Stimulated activated naive CD8-positive, alpha-beta T cell treated with anti-CD3 and anti-CD28 coated beads, Interleukin-15, amount 100 ng/mL, for 72 hours (primary cell): ENCODE data around the gene SEPTIN14.
A peak's percentile ranks its signal among the peaks of the same experiment; 100 is the strongest.
"Not testable (repeated sequence)": the region's sequence is repeated elsewhere in the genome, so short reads cannot be mapped to it uniquely, and the experiment has no call there.

ENCODE experiments used
- ATAC-seq: fragments of 150-1000 bp; cut with Tn5 transposase; 2 replicates; pipeline ENCODE4 v1.10.0; 2021; ENCODE audit warnings: mild to moderate bottlenecking, moderate library complexity
- DNase-seq, 2 donors: peaks; one replicate each; pipeline ENCODE4 v3.0.0; 2021 to 2022
- H3K27ac Mint-ChIP-seq, 2 donors: one replicate each; pipeline ENCODE4 v1.8.0; 2022; ENCODE audit warnings: mild to moderate bottlenecking in 2 of 2, mixed read lengths in 2 of 2, moderate library complexity in 2 of 2
- H3K27me3 Mint-ChIP-seq: one replicate; pipeline ENCODE4 v1.8.0; 2022; ENCODE audit warnings: mixed read lengths
- H3K4me1 Mint-ChIP-seq: one replicate; pipeline ENCODE4 v1.8.0; 2022; ENCODE audit warnings: mild to moderate bottlenecking, mixed read lengths
- H3K4me3 Mint-ChIP-seq, 2 donors: one replicate each; pipeline ENCODE4 v1.8.0; 2022; ENCODE audit warnings: mild to moderate bottlenecking in 2 of 2, mixed read lengths in 2 of 2, moderate library complexity in 1 of 2
- H3K9me3 Mint-ChIP-seq, 2 donors: one replicate each; pipeline ENCODE4 v1.8.0; 2022; ENCODE audit warnings: mixed read lengths in 2 of 2

SEPTIN14 gene

GRCh38 chr7:55827577-55827976 lies 35.0 kb downstream of the SEPTIN14 start:
- H3K27ac Mint-ChIP-seq, result no peak overlapping the region
- H3K4me1 Mint-ChIP-seq, result no peaks in the 10 kb centered on the region
- ATAC-seq (no peak), DNase-seq (no peak)
- H3K9me3 Mint-ChIP-seq, result peaks cover 13 to 39% of the 10 kb centered on the region in 2 donors
- H3K4me3 Mint-ChIP-seq, result no peak overlapping the region
- H3K27me3 Mint-ChIP-seq, result no peaks in the 10 kb centered on the region

- H3K4me3 Mint-ChIP-seq, result no peak overlapping the region
- no peak for ATAC-seq
These were observed 43.9 kb downstream of the SEPTIN14 start for GRCh38 chr7:55818686-55819085.

GRCh38 chr7:55797260-55797659 lies 65.3 kb downstream of the SEPTIN14 start:
- not testable (repeated sequence) for H3K4me1 Mint-ChIP-seq, ATAC-seq, H3K27me3 Mint-ChIP-seq, DNase-seq, H3K4me3 Mint-ChIP-seq, H3K27ac Mint-ChIP-seq
- H3K9me3 Mint-ChIP-seq, result peaks cover 14 to 28% of the 10 kb centered on the region in 2 donors

More at GRCh38 chr7:55818686-55819085, 43.9 kb downstream of the SEPTIN14 start:
- H3K27ac Mint-ChIP-seq, result no peak overlapping the region
- no peak for DNase-seq
- H3K9me3 Mint-ChIP-seq, result peaks cover 14 to 22% of the 10 kb centered on the region in 2 donors
- H3K27me3 Mint-ChIP-seq, result peaks cover 13% of the 10 kb centered on the region
- no peaks in the 10 kb centered on the region for H3K4me1 Mint-ChIP-seq

GRCh38 chr7:55794527-55794926 lies 68.0 kb downstream of the SEPTIN14 start:
- peaks cover 8% of the 10 kb centered on the region for H3K27me3 Mint-ChIP-seq
- H3K4me3 Mint-ChIP-seq, result no peak overlapping the region
- no peak for DNase-seq
- H3K4me1 Mint-ChIP-seq, result no peaks in the 10 kb centered on the region
- peaks cover 14 to 28% of the 10 kb centered on the region in 2 donors for H3K9me3 Mint-ChIP-seq
- ATAC-seq, result no peak
- H3K27ac Mint-ChIP-seq, result no peak overlapping the region

- peaks cover 11 to 15% of the 10 kb centered on the region in 2 donors for H3K9me3 Mint-ChIP-seq
- no peak for DNase-seq
These were observed 70.5 kb downstream of the SEPTIN14 start for GRCh38 chr7:55792048-55792447.

GRCh38 chr7:55787796-55788195 lies 74.8 kb downstream of the SEPTIN14 start:
- no peak for DNase-seq
- no peaks in the 10 kb centered on the region for H3K4me1 Mint-ChIP-seq
- ATAC-seq, result no peak
- no peak overlapping the region for H3K4me3 Mint-ChIP-seq
- no peak overlapping the region for H3K27ac Mint-ChIP-seq
- no peaks in the 10 kb centered on the region for H3K9me3 Mint-ChIP-seq
- H3K27me3 Mint-ChIP-seq, result peaks cover 8% of the 10 kb centered on the region

More at GRCh38 chr7:55792048-55792447, 70.5 kb downstream of the SEPTIN14 start:
- H3K4me3 Mint-ChIP-seq, result no peak overlapping the region
- H3K27ac Mint-ChIP-seq, result no peak overlapping the region
- peaks cover 8% of the 10 kb centered on the region for H3K27me3 Mint-ChIP-seq
- no peak for ATAC-seq
- H3K4me1 Mint-ChIP-seq, result no peaks in the 10 kb centered on the region

GRCh38 chr7:55786901-55787300 lies 75.7 kb downstream of the SEPTIN14 start:
- Mint-ChIP-seq H3K9me3 (no peaks in the 10 kb centered on the region), H3K4me1 (no peaks in the 10 kb centered on the region)

GRCh38 chr7:55785444-55785843 lies 77.1 kb downstream of the SEPTIN14 start:
- not testable (repeated sequence) for DNase-seq, ATAC-seq, H3K4me3 Mint-ChIP-seq, H3K4me1 Mint-ChIP-seq, H3K27me3 Mint-ChIP-seq, H3K9me3 Mint-ChIP-seq, H3K27ac Mint-ChIP-seq

More at GRCh38 chr7:55786901-55787300, 75.7 kb downstream of the SEPTIN14 start:
- no peak overlapping the region for H3K4me3 Mint-ChIP-seq
- H3K27me3 Mint-ChIP-seq, result peaks cover 8% of the 10 kb centered on the region
- no peak for DNase-seq
- no peak for ATAC-seq
- H3K27ac Mint-ChIP-seq, result peak overlapping the region in 1 of 2 donors; percentile 59

- ATAC-seq (no peak), DNase-seq (no peak)
- Mint-ChIP-seq H3K4me3 (no peak overlapping the region), H3K27ac (no peak overlapping the region), H3K4me1 (no peaks in the 10 kb centered on the region), H3K27me3 (no peaks in the 10 kb centered on the region), H3K9me3 (no peaks in the 10 kb centered on the region)
These were observed 78.4 kb downstream of the SEPTIN14 start for GRCh38 chr7:55784151-55784550.

GRCh38 chr7:55778631-55779030 lies 83.9 kb downstream of the SEPTIN14 start:
- H3K4me3 Mint-ChIP-seq, result no peak overlapping the region
- DNase-seq (no peak), ATAC-seq (no peak)
- H3K27me3 Mint-ChIP-seq, result no peaks in the 10 kb centered on the region
- no peak overlapping the region for H3K27ac Mint-ChIP-seq
- H3K9me3 Mint-ChIP-seq, result no peaks in the 10 kb centered on the region
- H3K4me1 Mint-ChIP-seq, result no peaks in the 10 kb centered on the region

GRCh38 chr7:55776196-55776595 lies 86.4 kb downstream of the SEPTIN14 start:
- H3K4me3 Mint-ChIP-seq, result no peak overlapping the region
- H3K27ac Mint-ChIP-seq, result no peak overlapping the region
- DNase-seq (no peak), ATAC-seq (no peak)
- no peaks in the 10 kb centered on the region for H3K27me3 Mint-ChIP-seq
- no peaks in the 10 kb centered on the region for H3K9me3 Mint-ChIP-seq
- no peaks in the 10 kb centered on the region for H3K4me1 Mint-ChIP-seq

- no peak overlapping the region for H3K4me3 Mint-ChIP-seq
These were observed 87.5 kb downstream of the SEPTIN14 start for GRCh38 chr7:55775051-55775420.

GRCh38 chr7:55774327-55775050 lies 88.1 kb downstream of the SEPTIN14 start:
- H3K27me3 Mint-ChIP-seq, result no peaks in the 10 kb centered on the region
- H3K4me1 Mint-ChIP-seq, result no peaks in the 10 kb centered on the region
- no peak overlapping the region for H3K27ac Mint-ChIP-seq
- no peak for DNase-seq
- ATAC-seq, result no peak
- no peak overlapping the region for H3K4me3 Mint-ChIP-seq
- no peaks in the 10 kb centered on the region for H3K9me3 Mint-ChIP-seq

More at GRCh38 chr7:55775051-55775420, 87.5 kb downstream of the SEPTIN14 start:
- no peaks in the 10 kb centered on the region for H3K4me1 Mint-ChIP-seq
- no peak overlapping the region for H3K27ac Mint-ChIP-seq
- ATAC-seq (no peak), DNase-seq (no peak)
- H3K9me3 Mint-ChIP-seq, result no peaks in the 10 kb centered on the region
- H3K27me3 Mint-ChIP-seq, result no peaks in the 10 kb centered on the region

- Mint-ChIP-seq H3K9me3 (no peaks in the 10 kb centered on the region), H3K27me3 (no peaks in the 10 kb centered on the region), H3K27ac (no peak overlapping the region), H3K4me3 (no peak overlapping the region), H3K4me1 (no peaks in the 10 kb centered on the region)
- ATAC-seq (no peak), DNase-seq (no peak)
These were observed 91.8 kb downstream of the SEPTIN14 start for GRCh38 chr7:55770778-55771177.

- not testable (repeated sequence) for H3K4me3 Mint-ChIP-seq, H3K27ac Mint-ChIP-seq, DNase-seq, H3K4me1 Mint-ChIP-seq, H3K9me3 Mint-ChIP-seq, ATAC-seq, H3K27me3 Mint-ChIP-seq
These were observed 109.2 kb downstream of the SEPTIN14 start for GRCh38 chr7:55753274-55753862.

- not testable (repeated sequence) for H3K27ac Mint-ChIP-seq, H3K4me1 Mint-ChIP-seq, H3K9me3 Mint-ChIP-seq, DNase-seq, ATAC-seq, H3K27me3 Mint-ChIP-seq, H3K4me3 Mint-ChIP-seq
These were observed 117.8 kb downstream of the SEPTIN14 start for GRCh38 chr7:55744706-55745105.
